Erythroblast (primary cell): ENCODE data around the gene SENP8.

Source experiments
- GATA1 ChIP-seq: IDR thresholded peaks from 2 replicates; pipeline ENCODE4 v1.6.1; 2011; ENCODE audit warnings: low read depth, mild to moderate bottlenecking, control low read depth, low read length, moderate library complexity
- POLR2A ChIP-seq: IDR thresholded peaks from 2 replicates; pipeline ENCODE4 v1.6.1; 2011; ENCODE audit warnings: mild to moderate bottlenecking, low read length

- TF ChIP-seq POLR2A (no peak), GATA1 (no peak)
Measured at GRCh38 chr15:72163719-72164118, 45.5 kb downstream of the SENP8 start.
